ENCODE measurements around the gene RSBN1.
"Not testable (repeated sequence)": the region's sequence is repeated elsewhere in the genome, so short reads cannot be mapped to it uniquely, and the experiment has no call there.

The RSBN1 gene

DNA sequence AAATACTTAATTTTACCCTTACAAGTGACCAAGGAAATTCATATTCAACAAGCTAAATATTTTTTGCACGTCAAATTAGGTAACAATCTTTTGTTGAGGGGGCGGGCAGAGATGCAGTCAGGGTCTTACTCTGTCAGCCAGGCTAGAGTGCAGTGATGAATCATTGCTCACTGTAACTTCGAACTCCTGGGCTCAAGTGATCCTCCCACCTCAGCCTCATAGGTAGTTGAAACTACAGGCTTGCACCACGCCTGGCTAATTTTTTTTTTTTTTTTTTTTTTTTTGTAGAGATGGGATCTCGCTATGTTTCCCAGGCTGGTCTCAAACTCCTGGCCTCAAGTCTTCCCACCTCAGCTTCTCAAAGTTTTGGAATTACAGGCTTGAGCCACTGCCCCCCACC lies 79.5 kb downstream of the RSBN1 start:
- no peak for DNase-seq

DNA sequence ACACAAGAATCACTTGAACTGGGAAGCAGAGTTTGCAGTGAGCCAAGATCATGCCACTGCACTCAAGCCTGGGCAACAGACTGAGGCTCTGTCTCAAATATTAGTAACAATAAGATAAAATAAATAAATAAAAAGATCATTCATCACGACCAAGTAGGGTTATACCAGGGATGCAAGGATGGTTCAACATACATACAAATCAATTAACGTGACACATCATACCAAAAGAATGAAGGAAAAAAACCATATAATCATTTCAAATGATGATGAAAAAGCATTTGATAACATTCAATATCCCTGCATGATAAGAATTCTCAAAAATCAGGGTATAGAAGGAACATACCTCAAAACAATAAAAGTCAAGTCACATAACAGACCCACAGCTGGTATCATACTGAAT lies 91.3 kb downstream of the RSBN1 start:
- DNase-seq = no peak

DNA sequence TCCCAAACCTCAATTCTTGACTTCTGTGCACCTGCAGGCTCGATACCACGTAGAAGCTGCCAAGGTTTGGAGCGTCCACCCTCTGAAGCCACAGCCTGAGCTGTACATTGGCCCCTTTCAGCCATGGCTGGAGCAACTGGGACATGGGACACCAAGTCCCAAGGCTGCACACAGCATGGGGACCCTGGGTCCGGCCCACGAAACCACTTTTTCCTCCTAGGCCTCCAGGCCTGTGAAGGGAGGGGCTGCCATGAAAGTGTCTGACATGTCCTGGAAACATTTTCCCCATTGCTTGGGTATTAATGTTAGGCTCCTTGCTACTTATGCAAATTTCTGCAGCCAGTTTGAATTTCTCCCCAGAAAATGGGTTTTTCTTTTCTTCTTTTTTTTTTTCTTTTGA lies 93.7 kb downstream of the RSBN1 start:
- DNase-seq = not testable (repeated sequence)

DNA sequence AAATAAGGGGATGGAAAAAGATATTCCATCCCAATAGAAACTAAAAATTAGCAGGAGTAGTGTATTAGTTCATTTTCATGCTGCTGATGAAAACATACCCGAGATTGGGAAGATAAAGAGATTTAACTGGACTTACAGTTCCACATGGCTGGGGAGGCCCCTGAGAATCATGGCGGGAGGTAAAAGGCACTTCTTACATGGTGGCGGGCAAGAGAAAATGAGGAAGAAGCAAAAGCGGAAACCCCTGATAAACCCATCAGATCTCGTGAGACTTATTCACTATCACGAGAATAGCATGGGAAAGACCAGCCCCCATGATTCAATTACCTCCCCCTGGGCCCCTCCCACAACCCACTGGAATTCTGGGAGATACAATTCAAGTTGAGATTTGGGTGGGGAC lies 94.8 kb downstream of the RSBN1 start:
- not testable (repeated sequence) for DNase-seq

DNA sequence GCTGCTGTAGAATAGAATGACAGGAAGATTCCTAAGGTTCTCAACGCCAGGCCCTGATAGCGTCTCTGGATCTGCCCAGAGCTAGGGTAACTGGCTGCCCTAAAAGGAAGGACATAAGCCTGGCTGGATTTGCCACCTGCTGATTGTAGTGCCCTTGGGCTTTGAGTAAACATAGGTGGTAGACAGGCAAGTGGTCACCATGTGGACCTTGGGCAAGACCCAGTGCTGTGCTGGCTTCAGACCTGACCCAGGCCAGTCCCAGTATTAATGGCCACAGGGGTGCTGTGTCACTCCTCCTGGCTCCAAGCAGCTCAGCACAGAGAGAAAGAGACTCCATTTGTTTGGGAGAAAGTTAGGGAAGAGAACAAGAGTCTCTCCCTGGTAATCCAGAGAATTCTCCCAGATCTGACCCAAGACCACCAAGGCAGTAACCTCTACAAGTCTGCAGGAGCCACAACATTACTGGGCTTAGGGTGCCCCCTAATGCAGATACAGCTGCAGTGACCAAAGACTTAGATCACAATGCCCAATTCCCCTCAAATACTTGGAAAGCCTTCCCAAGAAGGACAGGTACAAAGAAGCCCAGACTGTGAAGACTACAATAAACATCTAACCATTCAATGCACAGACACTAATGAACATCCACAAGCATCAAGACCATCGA lies 97.5 kb downstream of the RSBN1 start:
- DNase-seq = no peak
